HTR-8/SVneo (cell line): Measurements from ENCODE around the gene PRR23C.
"Not testable (repeated sequence)": the region's sequence is repeated elsewhere in the genome, so short reads cannot be mapped to it uniquely, and the experiment has no call there.

Source experiments
- DNase-seq: peaks from one replicate; pipeline ENCODE4 v3.0.0; 2011; ENCODE audit warnings: low spot score, mixed read lengths; ENCODE audit not compliant: insufficient read length
- FAIRE-seq: peaks from 2 replicates; lab custom pipeline; 2011; peaks lifted over from hg19 to GRCh38; lab: Jason Lieb, UNC

The PRR23C gene

DNA sequence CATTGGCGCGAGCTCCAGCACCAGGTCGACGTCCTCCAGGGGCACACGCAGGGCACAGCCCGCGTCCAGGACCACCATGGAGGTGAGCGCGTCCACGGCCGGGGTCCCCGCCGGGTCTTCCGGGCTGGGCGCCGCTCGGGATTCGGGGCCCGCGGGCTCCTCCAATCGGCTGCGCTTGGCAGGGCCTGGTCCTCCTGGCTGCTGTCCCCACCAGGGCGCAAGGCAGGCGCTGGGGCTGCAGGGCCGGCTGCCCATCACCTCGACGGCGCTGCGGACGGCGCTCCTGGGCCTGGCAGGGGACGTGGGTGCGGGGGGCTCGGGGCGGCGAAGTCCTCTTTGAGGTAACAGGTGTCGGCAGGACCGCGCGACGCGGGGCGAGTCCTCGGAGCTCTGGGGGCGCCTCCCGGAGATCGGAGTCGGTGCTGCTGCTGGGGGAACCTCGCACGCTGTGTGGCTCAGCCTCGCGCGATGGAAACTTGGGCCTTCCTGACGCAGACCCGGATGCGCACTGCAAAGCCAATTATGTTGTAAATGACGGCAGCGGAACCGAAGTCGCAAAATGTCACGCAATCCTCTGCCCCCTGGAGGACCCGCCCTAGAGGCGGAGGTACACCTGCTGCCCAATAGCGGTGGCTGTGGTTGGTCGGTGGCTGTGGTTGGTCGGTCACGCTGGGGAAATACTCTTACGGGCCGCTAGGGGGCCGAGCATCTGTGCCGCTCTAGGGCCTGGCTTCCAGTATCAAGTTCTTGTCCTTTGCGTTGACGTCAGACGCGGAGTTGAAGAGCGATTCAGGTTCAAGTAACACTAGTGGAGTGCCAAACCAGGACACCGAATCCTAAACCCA is at the start of gene PRR23C:
Gene PRR23C (minus strand): TSS at position 527 of the 845 bp plus-strand sequence. CDS start 272 bp downstream, at position 255.
- FAIRE-seq (no peak), DNase-seq (no peak)

- no peak for DNase-seq
- FAIRE-seq: no peak
Measured at GRCh38 chr3:139093840-139094239, 49.1 kb upstream of the PRR23C start.

DNA sequence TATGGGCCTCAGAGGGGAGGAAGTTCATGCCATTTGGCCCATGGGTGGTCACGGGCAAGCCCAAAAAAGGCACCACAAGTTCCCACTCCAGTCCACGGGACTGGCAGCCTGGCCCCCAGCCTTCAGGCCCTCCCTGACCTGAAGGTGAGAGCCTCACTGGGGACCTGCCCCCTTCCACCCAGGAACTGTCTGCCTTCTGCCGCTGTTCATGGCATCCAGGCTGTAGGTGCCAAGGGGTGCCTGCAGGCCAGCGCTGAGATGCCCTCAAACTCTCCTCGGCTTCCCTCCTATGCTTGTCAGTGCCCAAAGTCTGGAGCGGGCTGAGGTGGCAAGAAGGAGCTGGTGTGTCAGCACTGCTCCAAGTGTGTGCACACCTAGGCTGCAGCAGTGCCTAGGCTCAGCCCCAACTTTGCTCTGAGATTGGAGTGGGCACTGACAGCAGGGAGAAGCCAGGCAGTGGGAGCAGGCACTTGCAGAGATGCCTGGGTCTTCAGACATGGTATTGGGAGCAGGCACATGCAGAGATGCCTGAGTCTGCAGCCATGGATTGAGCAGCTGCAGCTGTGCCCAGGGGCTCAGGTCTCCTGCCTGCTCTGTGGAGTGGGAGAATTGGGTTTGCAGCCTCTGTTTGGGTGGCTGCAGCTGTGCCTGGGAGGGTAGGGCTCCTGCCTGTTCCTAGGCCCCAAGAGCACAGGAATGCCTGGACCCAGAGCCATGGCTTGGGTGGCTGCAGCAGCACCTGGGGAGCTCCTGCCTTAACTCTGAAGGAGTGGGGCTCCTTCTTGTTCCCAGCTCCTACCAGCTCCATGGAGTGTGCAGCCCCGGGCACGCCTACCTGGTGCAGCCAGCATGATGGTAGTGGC is 44.0 kb upstream of the PRR23C start:
- no peak for FAIRE-seq
- DNase-seq: no peak

GRCh38 chr3:139087621-139088020 is 42.9 kb upstream of the PRR23C start:
- no peak for FAIRE-seq
- no peak for DNase-seq

- DNase-seq (no peak), FAIRE-seq (no peak)
Measured at GRCh38 chr3:139084176-139084575, 39.5 kb upstream of the PRR23C start.

GRCh38 chr3:139074565-139075115 is 29.9 kb upstream of the PRR23C start:
- DNase-seq: no peak
- no peak for FAIRE-seq

- DNase-seq (no peak), FAIRE-seq (no peak)
Measured at GRCh38 chr3:139062918-139063317, 18.2 kb upstream of the PRR23C start.

DNA sequence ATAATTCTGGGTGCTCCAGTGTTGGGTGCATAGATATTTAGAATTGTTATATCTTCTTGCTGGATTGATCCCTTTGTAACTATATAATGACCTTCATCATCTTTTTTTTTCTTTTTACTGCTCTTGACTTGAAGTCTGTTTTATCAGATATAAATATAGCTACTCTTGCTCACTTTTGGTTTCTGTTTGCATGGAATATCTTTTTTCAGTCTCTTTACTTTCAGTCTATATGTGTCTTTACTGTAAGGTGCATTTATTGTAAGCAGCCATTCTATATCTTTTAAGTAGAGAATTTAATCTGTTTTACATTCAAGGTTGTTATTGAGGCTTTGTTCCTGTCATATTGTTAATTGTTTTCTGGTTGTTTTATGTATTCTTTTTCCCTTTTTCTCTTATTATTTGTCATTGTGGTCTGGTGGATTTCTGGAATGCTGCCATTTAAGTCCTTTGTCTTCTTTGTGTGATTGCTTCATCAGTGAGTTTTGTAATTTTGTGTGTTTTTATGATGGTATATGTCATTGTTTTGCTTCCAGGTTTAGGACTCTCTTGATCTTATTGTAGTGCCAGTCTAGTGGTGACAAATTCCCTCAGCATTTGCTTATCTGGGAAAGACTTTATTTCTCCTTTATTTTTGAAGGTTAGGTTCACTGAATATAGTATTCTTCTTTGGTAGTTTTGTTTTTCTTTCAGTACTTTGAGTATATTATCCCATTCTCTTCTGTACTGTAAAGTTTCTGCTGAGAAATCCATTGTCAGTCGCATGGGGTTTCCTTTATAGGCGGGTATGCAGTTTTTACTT is 8.3 kb upstream of the PRR23C start:
- FAIRE-seq: no peak
- DNase-seq: no peak

GRCh38 chr3:139043554-139044365 is 932 bp downstream of the PRR23C start:
- FAIRE-seq: no peak
- no peak for DNase-seq

DNA sequence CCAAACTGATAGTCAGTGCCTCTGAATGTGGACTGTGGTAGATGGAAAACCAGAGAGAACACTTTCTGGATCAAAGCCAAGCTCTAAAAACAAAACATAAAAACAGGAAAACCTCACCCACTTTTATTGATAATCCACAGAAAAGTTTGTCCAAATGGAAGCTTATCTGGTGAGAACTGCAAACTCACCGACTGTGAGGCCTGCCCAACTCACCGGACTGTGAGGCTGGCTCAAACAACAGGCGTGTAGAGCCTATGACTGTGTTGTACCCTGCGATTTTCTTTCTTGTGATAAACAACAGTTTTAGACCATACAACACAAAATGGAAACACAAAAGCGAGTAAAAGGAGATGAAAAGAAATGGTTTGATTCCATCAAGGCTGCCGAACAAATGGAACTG is 7.2 kb downstream of the PRR23C start:
- DNase-seq: no peak
- FAIRE-seq: no peak

GRCh38 chr3:139032326-139033002 is 12.2 kb downstream of the PRR23C start:
- no peak for FAIRE-seq
- DNase-seq: no peak

GRCh38 chr3:139030576-139030975 is 14.1 kb downstream of the PRR23C start:
- FAIRE-seq, DNase-seq: not testable (repeated sequence)

DNA sequence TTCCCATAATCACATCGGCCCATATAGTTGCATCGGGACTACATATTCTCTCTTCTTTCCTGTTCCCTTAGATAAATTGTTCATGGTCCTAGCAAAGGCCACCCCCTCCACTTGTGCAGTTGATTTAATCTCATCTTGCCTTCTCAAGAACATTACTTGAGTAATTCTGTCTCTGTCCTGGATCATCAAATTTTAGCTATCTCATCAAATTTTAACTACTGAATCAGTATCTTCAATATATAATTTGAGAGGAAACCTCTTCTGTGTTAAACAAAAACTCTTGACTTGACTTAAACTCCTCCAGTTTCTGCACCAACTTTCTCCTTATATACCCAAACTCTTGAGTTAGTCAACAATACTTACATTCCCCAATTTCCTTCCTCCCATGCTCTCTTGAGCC is 19.7 kb downstream of the PRR23C start:
- FAIRE-seq (no peak), DNase-seq (no peak)

DNA sequence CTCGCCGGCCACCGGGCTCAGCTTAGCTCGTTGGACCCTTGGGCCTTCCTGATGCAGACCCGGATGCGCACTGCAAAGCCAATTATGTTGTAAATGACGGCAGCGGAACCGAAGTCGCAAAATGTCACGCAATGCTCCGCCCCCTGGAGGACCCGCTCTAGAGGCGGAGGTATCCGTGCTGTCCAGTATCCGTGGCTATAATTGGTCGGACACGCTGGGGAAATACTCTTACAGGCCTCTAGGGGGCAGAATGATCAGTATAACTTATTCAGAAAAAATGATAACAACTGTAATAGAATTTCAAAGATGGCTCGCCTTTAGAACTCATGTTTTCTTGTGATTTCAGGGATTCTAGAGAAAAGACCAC is 23.8 kb downstream of the PRR23C start, which contains the start of gene PRR23B:
Gene PRR23B (minus strand): TSS at position 59 of the 367 bp plus-strand sequence. CDS start 265 bp downstream, outside the sequence.
- DNase-seq: no peak
- FAIRE-seq: no peak

DNA sequence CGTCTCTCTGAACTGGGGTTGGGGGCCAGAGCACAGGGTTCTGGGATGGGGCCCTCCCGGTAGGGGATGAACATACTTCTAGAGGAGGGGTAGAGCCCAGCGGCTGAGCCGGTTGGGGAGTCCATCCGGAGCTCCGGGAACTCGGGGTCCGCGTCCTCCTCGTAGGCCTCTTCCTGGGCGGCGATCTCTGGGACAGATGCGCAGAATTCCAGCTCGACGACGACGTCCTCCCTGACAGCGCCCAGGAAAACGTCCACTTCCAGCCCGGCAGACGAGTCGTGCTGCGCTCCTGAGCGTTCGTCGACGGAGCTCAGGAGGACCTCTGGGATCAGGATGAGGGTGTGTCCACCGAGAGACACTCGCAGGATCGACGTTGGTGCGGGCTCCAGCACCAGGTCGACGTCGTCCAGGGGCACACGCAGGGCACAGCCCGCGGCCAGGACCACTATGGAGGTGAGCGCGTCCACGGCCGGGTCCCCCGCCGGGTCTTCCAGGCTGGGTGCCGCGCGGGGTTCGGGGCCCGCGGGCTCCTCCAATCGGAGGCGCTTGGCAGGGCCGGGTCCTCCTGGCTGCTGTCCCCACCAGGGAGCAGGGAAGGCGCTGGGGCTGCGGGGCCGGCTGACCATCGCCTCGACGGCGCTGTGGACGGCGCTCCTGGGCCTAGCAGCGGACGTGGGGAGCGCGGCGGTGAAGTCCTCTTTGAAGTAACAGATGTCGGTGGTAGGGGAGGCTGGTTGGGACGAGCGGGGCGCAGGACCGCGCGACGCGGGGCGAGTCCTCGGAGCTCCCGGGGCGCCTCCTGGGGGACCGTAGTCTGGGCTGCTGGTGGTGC is 24.4 kb downstream of the PRR23C start:
- FAIRE-seq (no peak), DNase-seq (no peak)

DNA sequence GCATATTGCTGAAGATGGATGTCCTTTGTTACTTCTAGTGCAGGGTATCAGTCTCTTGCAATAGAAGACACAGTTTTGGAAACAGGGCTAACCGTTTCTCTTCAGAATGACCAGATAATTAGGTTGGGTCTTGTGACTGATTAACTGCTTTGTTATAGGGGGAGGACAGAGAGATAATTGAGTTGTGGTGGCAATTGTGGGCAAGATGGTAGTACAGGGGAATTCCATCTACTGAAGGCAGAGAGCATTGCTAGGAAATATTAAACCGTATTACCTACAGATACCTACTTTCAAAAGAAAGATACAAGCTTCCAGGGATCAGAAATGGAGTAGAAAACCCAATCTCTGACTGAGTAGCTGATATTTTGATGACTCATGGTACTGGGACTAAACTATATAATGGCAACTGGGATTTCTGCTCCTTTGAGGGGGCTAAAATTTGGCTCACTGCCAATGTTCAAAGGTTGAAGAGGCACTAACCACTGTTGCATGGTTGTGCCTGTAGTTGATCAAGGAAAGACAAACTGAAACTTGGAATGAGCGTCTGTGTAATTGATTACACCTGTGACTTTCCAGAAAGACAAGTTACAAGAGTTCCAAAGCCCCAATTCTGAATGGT is 28.2 kb downstream of the PRR23C start:
- FAIRE-seq (no peak), DNase-seq (no peak)

- no peak for FAIRE-seq
Measured at GRCh38 chr3:139006051-139006716, 38.5 kb downstream of the PRR23C start, which contains the start of gene PRR23A. PRR23A (minus strand) TSS chr3:139006268; CDS start chr3:139006268, 0 bp downstream.

More at GRCh38 chr3:139006051-139006716, 38.5 kb downstream of the PRR23C start, which contains the start of gene PRR23A:
- DNase-seq: no peak
